Omental fat pad (tissue), 4 donors: ENCODE data around the gene NAT10. TPM values are rescaled to one million over a fixed set of nuclear protein-coding genes. Genes with fewer than 3 reads are reported as not detected.

Source experiments
- ATAC-seq: fragments of 150-250 bp; one replicate; pipeline ENCODE4 v1.9.1; 2016; ENCODE audit warnings: mild to moderate bottlenecking, moderate library complexity; ENCODE audit not compliant: low FRiP score
- DNase-seq: peaks from one replicate; pipeline ENCODE4 v3.0.0-alpha.2; 2019; ENCODE audit warnings: low spot score
- CTCF ChIP-seq, 3 donors: fragments of 450-650 bp; IDR thresholded peaks; one replicate each; pipeline ENCODE4 v1.5.1; 2016 to 2017; ENCODE audit warnings: antibody characterized with exemption in 3 of 3, mild to moderate bottlenecking in 3 of 3, moderate library complexity in 2 of 3
- total RNA-seq, 4 donors: library from RNA; depleted of rRNA; stranded (reverse); fragments of >200 nt; gene quantifications; one replicate each; pipeline ENCODE4 v1.1.0, GENCODE V29; 2016

The NAT10 gene
- total RNA-seq, 4 donors from 2014 or later = 26.5 to 52.7 (median 27.7) TPM

GRCh38 chr11:34151916-34152845 lies 46.8 kb downstream of the NAT10 start:
- no peak for TF ChIP-seq CTCF (IDR thresholded peaks at IDR 0.05)
- DNase-seq (no peak), ATAC-seq (no peak)

GRCh38 chr11:34154059-34154875 lies 48.8 kb downstream of the NAT10 start:
- ATAC-seq (no peak), DNase-seq (no peak)
- TF ChIP-seq CTCF (IDR thresholded peaks at IDR 0.05) = no peak

- no peak for DNase-seq
- no peak for TF ChIP-seq CTCF (IDR thresholded peaks at IDR 0.05)
- no peak for ATAC-seq
Observed at GRCh38 chr11:34155057-34155756, 49.8 kb downstream of the NAT10 start.

- DNase-seq (no peak), ATAC-seq (no peak)
- TF ChIP-seq CTCF (IDR thresholded peaks at IDR 0.05) = no peak
Observed at GRCh38 chr11:34155757-34156062, 50.3 kb downstream of the NAT10 start.

- DNase-seq (no peak), ATAC-seq (no peak)
- TF ChIP-seq CTCF (IDR thresholded peaks at IDR 0.05) = no peak
Observed at GRCh38 chr11:34157163-34157562, 51.7 kb downstream of the NAT10 start.

- DNase-seq = no peak
- no peak for ATAC-seq
- no peak for TF ChIP-seq CTCF (IDR thresholded peaks at IDR 0.05)
Observed at GRCh38 chr11:34158661-34159060, 53.2 kb downstream of the NAT10 start.
